ENCODE data around the gene PPP4R3A.
"Not testable (repeated sequence)": the region's sequence is repeated elsewhere in the genome, so short reads cannot be mapped to it uniquely, and the experiment has no call there.

DNA sequence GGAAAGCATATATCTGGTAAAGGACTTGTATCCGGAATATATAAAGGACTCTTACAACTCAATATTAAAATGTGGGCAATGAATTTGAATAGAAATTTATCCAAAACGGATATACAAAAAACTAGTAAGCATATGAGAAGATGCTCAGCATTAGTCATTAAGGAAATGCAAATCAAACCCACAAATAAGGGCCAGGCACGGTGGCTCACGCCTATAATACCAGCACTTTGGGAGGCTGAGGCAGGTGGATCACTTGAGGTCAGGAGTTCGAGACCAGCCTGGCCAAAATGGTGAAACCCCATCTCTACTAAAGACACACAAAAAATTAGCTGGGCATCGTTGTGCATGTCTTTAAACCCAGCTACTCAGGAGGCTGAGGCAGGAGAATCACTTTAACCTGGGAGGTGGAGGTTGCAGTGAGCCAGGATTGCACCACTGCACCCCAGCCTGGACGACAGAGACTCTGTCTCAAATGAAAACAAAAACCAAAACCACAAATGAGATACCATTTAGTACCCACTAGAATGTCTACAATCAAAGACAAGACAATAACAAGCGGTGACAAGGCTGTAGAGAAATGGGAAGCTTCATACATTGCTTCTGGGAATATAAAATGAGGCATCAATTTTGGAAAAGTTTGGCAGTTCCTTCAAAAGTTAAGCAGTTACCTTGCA lies 15.6 kb downstream of the PPP4R3A start:
- TF ChIP-seq CTCF (IDR thresholded peaks at IDR 0.05) = not testable (repeated sequence)
- TF ChIP-seq, protein P1, sequence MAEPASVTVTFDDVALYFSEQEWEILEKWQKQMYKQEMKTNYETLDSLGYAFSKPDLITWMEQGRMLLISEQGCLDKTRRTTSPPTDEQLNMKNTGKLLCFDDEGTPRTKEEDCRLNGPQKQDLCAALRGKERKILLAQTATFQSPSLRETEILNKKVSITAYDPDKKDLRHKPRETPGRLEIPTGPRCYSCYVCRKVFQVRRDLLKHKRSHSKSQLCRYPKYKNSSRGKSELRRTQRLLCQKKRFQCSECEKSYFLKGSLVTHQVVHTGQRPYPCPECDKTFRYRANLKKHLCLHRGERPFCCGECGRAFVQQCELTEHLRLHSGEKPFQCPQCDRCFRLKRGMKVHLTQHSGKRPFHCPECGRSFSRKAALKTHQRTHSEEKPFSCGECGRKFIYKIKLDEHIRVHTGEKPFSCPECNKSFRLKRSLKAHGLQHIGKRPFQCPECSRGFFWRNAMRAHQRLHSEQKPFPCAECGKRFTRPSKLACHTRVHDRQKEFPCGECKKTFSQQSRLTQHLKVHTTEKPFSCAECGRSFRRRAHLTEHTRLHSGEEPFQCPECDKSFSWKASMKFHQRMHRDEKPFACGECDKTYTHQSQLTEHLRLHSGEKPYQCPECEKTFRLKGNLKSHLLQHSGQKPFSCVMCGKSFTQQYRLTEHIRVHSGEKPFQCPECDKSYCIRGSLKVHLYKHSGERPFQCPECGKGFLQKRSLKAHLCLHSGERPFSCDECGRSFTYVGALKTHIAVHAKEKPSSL (CRISPR knock-in tag; conservative IDR thresholded peaks at IDR 0.05) = not testable (repeated sequence)
